GM21786 (cell line): Measurements from ENCODE around the gene KCNH1.
"Not testable (repeated sequence)": the region's sequence is repeated elsewhere in the genome, so short reads cannot be mapped to it uniquely, and the experiment has no call there.

Experiments
- ATAC-seq: cut with Tn5 transposase; IDR thresholded peaks from one replicate; pipeline ENCODE4 v1.9.1; 2021; ENCODE audit not compliant: unreplicated experiment

Gene KCNH1

GRCh38 chr1:211099393-211099792 lies 34.6 kb downstream of the KCNH1 start:
- no peak for ATAC-seq

- no peak for ATAC-seq
These were observed 38.6 kb downstream of the KCNH1 start for GRCh38 chr1:211095381-211095780.

GRCh38 chr1:211092955-211093354 lies 41.0 kb downstream of the KCNH1 start:
- no peak for ATAC-seq

GRCh38 chr1:211091867-211092266 lies 42.1 kb downstream of the KCNH1 start:
- no peak for ATAC-seq

- no peak for ATAC-seq
These were observed 44.4 kb downstream of the KCNH1 start for GRCh38 chr1:211089536-211089935.

- no peak for ATAC-seq
These were observed 45.8 kb downstream of the KCNH1 start for GRCh38 chr1:211088156-211088555.

- no peak for ATAC-seq
These were observed 51.1 kb downstream of the KCNH1 start for GRCh38 chr1:211082824-211083223.

- not testable (repeated sequence) for ATAC-seq
These were observed 52.5 kb downstream of the KCNH1 start for GRCh38 chr1:211081447-211081846.

- no peak for ATAC-seq
These were observed 65.0 kb downstream of the KCNH1 start for GRCh38 chr1:211068976-211069375.

GRCh38 chr1:211066781-211067384 lies 67.1 kb downstream of the KCNH1 start:
- ATAC-seq, result no peak

GRCh38 chr1:211041838-211042237 lies 92.1 kb downstream of the KCNH1 start:
- ATAC-seq, result not testable (repeated sequence)

GRCh38 chr1:211037095-211037494 lies 96.9 kb downstream of the KCNH1 start:
- ATAC-seq, result no peak

GRCh38 chr1:211036381-211037060 lies 97.4 kb downstream of the KCNH1 start:
- ATAC-seq, result no peak

GRCh38 chr1:211035821-211036380 lies 98.0 kb downstream of the KCNH1 start:
- ATAC-seq, result no peak

- no peak for ATAC-seq
These were observed 99.9 kb downstream of the KCNH1 start for GRCh38 chr1:211033921-211034525.

- ATAC-seq, result no peak
These were observed 109.0 kb downstream of the KCNH1 start for GRCh38 chr1:211024901-211025300.

- no peak for ATAC-seq
These were observed 114.7 kb downstream of the KCNH1 start for GRCh38 chr1:211019266-211019665.

- no peak for ATAC-seq
These were observed 115.3 kb downstream of the KCNH1 start for GRCh38 chr1:211018690-211019089.

- no peak for ATAC-seq
These were observed 116.8 kb downstream of the KCNH1 start for GRCh38 chr1:211017075-211017718.

GRCh38 chr1:211014275-211014674 lies 119.7 kb downstream of the KCNH1 start:
- ATAC-seq, result no peak
